Suprapubic skin (tissue), 4 donors: Measurements from ENCODE around the gene GADL1.

ENCODE experiments used
- CTCF ChIP-seq, 2 donors: fragments of 200-600 bp in 1 of 2; fragments of 450-650 bp in 1 of 2; sonication (generic) in 1 of 2; IDR thresholded peaks; one replicate each; pipeline ENCODE4 v1.5.1; 2016 to 2019; ENCODE audit warnings: antibody characterized with exemption in 2 of 2, mild to moderate bottlenecking in 1 of 2, moderate library complexity in 1 of 2
- EP300 ChIP-seq: sonication (generic); formaldehyde crosslinking; IDR thresholded peaks from one replicate; pipeline ENCODE4 v1.6.1; 2017; ENCODE audit warnings: antibody characterized with exemption
- POLR2A ChIP-seq, 2 donors: fragments of 450-650 bp; IDR thresholded peaks; one replicate each; pipeline ENCODE4 v1.6.1; 2017; ENCODE audit warnings: antibody characterized with exemption in 2 of 2, mild to moderate bottlenecking in 2 of 2, moderate library complexity in 2 of 2
- POLR2AphosphoS5 ChIP-seq, 3 donors: sonication (generic); formaldehyde crosslinking; IDR thresholded peaks; one replicate each; pipeline ENCODE4 v1.6.1; 2017; ENCODE audit warnings: antibody characterized with exemption in 3 of 3

- TF ChIP-seq POLR2AphosphoS5 (IDR thresholded peaks at IDR 0.05): no peak
- TF ChIP-seq EP300: no peak
- TF ChIP-seq CTCF (IDR thresholded peaks at IDR 0.05): no peak
- no peak for TF ChIP-seq POLR2A (IDR thresholded peaks at IDR 0.05)
These were observed 133.1 kb downstream of the GADL1 start for GRCh38 chr3:30761374-30761773.
